Activated CD4-positive, CD25-positive, alpha-beta regulatory T cell treated with anti-CD3 and anti-CD28 coated beads, Interleukin-2, amount 50 U/mL, for 24 hours (primary cell): Measurements from ENCODE around the gene COA1.
"Not testable (repeated sequence)": the region's sequence is repeated elsewhere in the genome, so short reads cannot be mapped to it uniquely, and the experiment has no call there.

ENCODE experiments used
- ATAC-seq, 2 donors: fragments of 150-1000 bp; cut with Tn5 transposase; one replicate each; pipeline ENCODE4 v1.10.0; 2021; ENCODE audit warnings: mild to moderate bottlenecking in 1 of 2, moderate library complexity in 1 of 2

The COA1 gene

GRCh38 chr7:43626695-43627094, 102.6 kb downstream of the COA1 start:
- no peak for ATAC-seq

- no peak for ATAC-seq
Observed at GRCh38 chr7:43625980-43626379, 103.3 kb downstream of the COA1 start.

GRCh38 chr7:43625453-43625852, 103.9 kb downstream of the COA1 start:
- ATAC-seq: peak; percentile 52 to 57

- ATAC-seq: no peak
Observed at GRCh38 chr7:43624156-43624555, 105.2 kb downstream of the COA1 start.

- ATAC-seq: peak; percentile 59 to 70
Observed at GRCh38 chr7:43621729-43622448, 107.4 kb downstream of the COA1 start.

- no peak for ATAC-seq
Observed at GRCh38 chr7:43619213-43620012, 109.9 kb downstream of the COA1 start.

GRCh38 chr7:43618073-43618472, 111.2 kb downstream of the COA1 start:
- ATAC-seq: no peak

GRCh38 chr7:43616977-43617376, 112.3 kb downstream of the COA1 start:
- no peak for ATAC-seq

- no peak for ATAC-seq
Observed at GRCh38 chr7:43615558-43616145, 113.7 kb downstream of the COA1 start.

- ATAC-seq: peak; percentile 91 to 93
Observed at GRCh38 chr7:43612599-43613589, 116.4 kb downstream of the COA1 start.

GRCh38 chr7:43612128-43612527, 117.2 kb downstream of the COA1 start:
- no peak for ATAC-seq

- no peak for ATAC-seq
Observed at GRCh38 chr7:43609097-43609496, 120.2 kb downstream of the COA1 start.

GRCh38 chr7:43604251-43604650, 125.1 kb downstream of the COA1 start:
- ATAC-seq: no peak

- no peak for ATAC-seq
Observed at GRCh38 chr7:43602256-43602655, 127.1 kb downstream of the COA1 start.

- ATAC-seq: no peak
Observed at GRCh38 chr7:43600056-43600455, 129.3 kb downstream of the COA1 start.

- ATAC-seq: not testable (repeated sequence)
Observed at GRCh38 chr7:43596426-43596825, 132.9 kb downstream of the COA1 start.

GRCh38 chr7:43594020-43594419, 135.3 kb downstream of the COA1 start:
- no peak for ATAC-seq

- no peak for ATAC-seq
Observed at GRCh38 chr7:43593010-43593409, 136.3 kb downstream of the COA1 start.

GRCh38 chr7:43592326-43592725, 137.0 kb downstream of the COA1 start:
- no peak for ATAC-seq

- peak in 1 of 2 donors; percentile 19 for ATAC-seq
Observed at GRCh38 chr7:43591558-43592180, 137.7 kb downstream of the COA1 start.

GRCh38 chr7:43590862-43591557, 138.3 kb downstream of the COA1 start:
- ATAC-seq: peak; percentile 52 to 53
